ENCODE data around the gene TUBGCP2. TPM values are rescaled to one million over a fixed set of nuclear protein-coding genes. Genes with fewer than 3 reads are reported as not detected.

TUBGCP2 gene
- polyA plus RNA-seq, 1 donor (not counting 4 experiments of a cell fraction or from before 2014, with no cell fraction given): 55.8 TPM

- Histone ChIP-seq H4K20me1 (ENCODE audit: control insufficient read depth, extremely low read depth, insufficient read depth, low read length) (no peaks in the 10 kb centered on the region), H3K9ac (ENCODE audit: control insufficient read depth, extremely low read depth, insufficient read depth, low read length) (no peak overlapping the region), H3K4me1 (ENCODE audit: control insufficient read depth, extremely low read depth, insufficient read depth, low read length) (peaks cover 16% of the 10 kb centered on the region), H3K79me2 (ENCODE audit: control insufficient read depth, insufficient read depth, low read length) (no peaks in the 10 kb centered on the region), H3K9me1 (ENCODE audit: control insufficient read depth, extremely low read depth, insufficient read depth, low read length) (no peaks in the 10 kb centered on the region), H3K27me3 (ENCODE audit: control insufficient read depth, extremely low read depth, insufficient read depth, low read length) (no peaks in the 10 kb centered on the region), H3K4me2 (ENCODE audit: control insufficient read depth, extremely low read depth, insufficient read depth, low read depth, low read length) (no peak overlapping the region), H3K27ac (ENCODE audit: control insufficient read depth, insufficient read depth, low read length) (no peak overlapping the region), H3K9me3 (ENCODE audit: control insufficient read depth, low read depth, low read length) (no peaks in the 10 kb centered on the region), H3K4me3 (ENCODE audit: control insufficient read depth in 2 of 3, extremely low read depth in 1 of 3, insufficient read depth in 2 of 3, low read depth in 1 of 3, low read length in 3 of 3) (no peak overlapping the region), H2AFZ (ENCODE audit: control insufficient read depth, low read length) (no peak overlapping the region), H3K36me3 (ENCODE audit: control insufficient read depth in 2 of 2, extremely low read depth in 1 of 2, insufficient read depth in 2 of 2, low read length in 2 of 2) (peaks cover 25 to 34% of the 10 kb centered on the region in 2 experiments)
- FAIRE-seq (no peak), DNase-seq (ENCODE audit: low read depth, low spot score) (no peak)
- TF ChIP-seq EZH2 (IDR thresholded peaks at IDR 0.05; ENCODE audit: low read length) (no peak), CTCF (optimal IDR thresholded peaks at IDR 0.05 in 1 of 3, IDR thresholded peaks at IDR 0.05 in 1 of 3, conservative IDR thresholded peaks at IDR 0.05 in 1 of 3; ENCODE audit: extremely low read depth in 1 of 3, insufficient read depth in 2 of 3, low read length in 3 of 3) (no peak)
- dilution Hi-C loops (cut with MboI; ENCODE audit: extremely low pct_ligation_motif_present, low sequenced_read_pairs): no loop called here
Observed at GRCh38 chr10:133282846-133283390, 25.8 kb downstream of the TUBGCP2 start.

DNA sequence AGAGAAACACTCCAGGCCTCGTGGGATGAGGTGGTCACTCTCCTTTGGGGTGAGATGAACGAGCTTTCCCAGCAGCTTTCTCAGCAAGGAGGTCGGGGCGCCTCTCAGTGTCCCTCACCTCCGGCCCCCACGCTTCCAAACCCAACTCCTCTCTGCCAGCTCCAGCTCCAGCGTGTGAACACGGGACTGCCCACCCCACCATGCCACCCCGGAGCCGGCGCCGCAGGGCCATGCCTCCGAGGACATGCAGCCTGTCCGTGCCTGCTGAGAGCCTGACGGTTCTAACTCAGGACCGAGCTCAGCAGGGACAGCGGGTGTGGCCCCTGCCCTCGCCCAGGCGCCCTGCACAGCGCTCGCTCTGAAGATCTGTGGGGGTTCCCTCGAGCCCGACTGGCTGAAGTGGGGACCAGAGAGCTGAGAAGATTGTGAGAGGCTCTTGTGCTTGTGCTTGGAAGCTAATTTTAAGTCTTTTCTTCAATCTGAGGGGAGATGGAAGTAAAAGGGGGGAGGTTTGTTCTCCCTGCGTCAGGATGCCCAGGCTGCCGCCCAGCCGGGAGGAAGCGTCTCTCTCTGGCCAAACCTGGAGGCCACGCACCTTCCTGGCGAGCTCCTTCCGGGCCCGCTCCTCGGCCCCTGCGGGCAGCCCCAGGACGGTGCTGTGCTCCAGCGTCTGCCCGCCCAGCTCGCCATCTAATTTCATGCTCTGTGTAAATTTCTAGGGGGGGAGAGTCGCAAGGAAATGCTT is 26.9 kb downstream of the TUBGCP2 start:
- no peak overlapping the region for H2AFZ ChIP-seq (ENCODE audit: control insufficient read depth, low read length)
- H3K36me3 ChIP-seq (ENCODE audit: control insufficient read depth in 2 of 2, extremely low read depth in 1 of 2, insufficient read depth in 2 of 2, low read length in 2 of 2): peaks cover 24 to 31% of the 10 kb centered on the region in 2 experiments
- dilution Hi-C loops (cut with MboI; ENCODE audit: extremely low pct_ligation_motif_present, low sequenced_read_pairs): no loop called here
- no peaks in the 10 kb centered on the region for H3K79me2 ChIP-seq (ENCODE audit: control insufficient read depth, insufficient read depth, low read length)
- H3K4me1 ChIP-seq (ENCODE audit: control insufficient read depth, extremely low read depth, insufficient read depth, low read length): peaks cover 27% of the 10 kb centered on the region
- H3K27ac ChIP-seq (ENCODE audit: control insufficient read depth, insufficient read depth, low read length): no peak overlapping the region
- DNase-seq (ENCODE audit: low read depth, low spot score) (no peak), FAIRE-seq (no peak)
- no peak overlapping the region for H3K4me2 ChIP-seq (ENCODE audit: control insufficient read depth, extremely low read depth, insufficient read depth, low read depth, low read length)
- H4K20me1 ChIP-seq (ENCODE audit: control insufficient read depth, extremely low read depth, insufficient read depth, low read length): no peaks in the 10 kb centered on the region
- H3K9me1 ChIP-seq (ENCODE audit: control insufficient read depth, extremely low read depth, insufficient read depth, low read length): no peaks in the 10 kb centered on the region
- no peak overlapping the region for H3K9ac ChIP-seq (ENCODE audit: control insufficient read depth, extremely low read depth, insufficient read depth, low read length)
- H3K27me3 ChIP-seq (ENCODE audit: control insufficient read depth, extremely low read depth, insufficient read depth, low read length): no peaks in the 10 kb centered on the region
- no peak for TF ChIP-seq CTCF (optimal IDR thresholded peaks at IDR 0.05 in 1 of 3, IDR thresholded peaks at IDR 0.05 in 1 of 3, conservative IDR thresholded peaks at IDR 0.05 in 1 of 3; ENCODE audit: extremely low read depth in 1 of 3, insufficient read depth in 2 of 3, low read length in 3 of 3)
- TF ChIP-seq EZH2 (IDR thresholded peaks at IDR 0.05; ENCODE audit: low read length): no peak
- H3K9me3 ChIP-seq (ENCODE audit: control insufficient read depth, low read depth, low read length): no peaks in the 10 kb centered on the region
- no peak overlapping the region for H3K4me3 ChIP-seq (ENCODE audit: control insufficient read depth in 2 of 3, extremely low read depth in 1 of 3, insufficient read depth in 2 of 3, low read depth in 1 of 3, low read length in 3 of 3)

Measured in keratinocyte (primary cell).